HFFc6 (cell line): ENCODE results near the gene EGR1. TPM values are rescaled to one million over a fixed set of nuclear protein-coding genes. Genes with fewer than 3 reads are reported as not detected.

Experiments used
- DNase-seq: peaks from one replicate; pipeline ENCODE4 v3.0.0-alpha.2; 2018
- H3K27ac Mint-ChIP-seq: 2 replicates; pipeline ENCODE4 v1.8.0; 2020; ENCODE audit warnings: mild to moderate bottlenecking, mixed read lengths
- H3K27me3 Mint-ChIP-seq: 2 replicates; pipeline ENCODE4 v1.8.0; 2021; ENCODE audit warnings: mild to moderate bottlenecking, moderate library complexity, mixed read lengths; ENCODE audit not compliant: insufficient read depth
- H3K36me3 Mint-ChIP-seq: 2 replicates; pipeline ENCODE4 v1.8.0; 2021; ENCODE audit warnings: low read depth, mixed read lengths
- H3K4me1 Mint-ChIP-seq: 2 replicates; pipeline ENCODE4 v1.8.0; 2020; ENCODE audit warnings: low read depth, mixed read lengths
- H3K4me3 Mint-ChIP-seq: 2 replicates; pipeline ENCODE4 v1.8.0; 2020; ENCODE audit warnings: mild to moderate bottlenecking, moderate library complexity, mixed read lengths
- H3K9me3 Mint-ChIP-seq: 2 replicates; pipeline ENCODE4 v1.8.0; 2020; ENCODE audit warnings: mild to moderate bottlenecking, mixed read lengths
- CTCF ChIP-seq: fragments of 200-600 bp; sonication (generic); IDR thresholded peaks from 2 replicates; pipeline ENCODE4 v1.5.0; 2021; ENCODE audit warnings: antibody characterized with exemption, mild to moderate bottlenecking
- total RNA-seq, 6 experiments: library from RNA; stranded (reverse); fragmentation: NEBNext Ultra II Directional; extraction: Animal tissue kit (Norgen Biotek cat#: 25700); gene quantifications; 2 replicates in 1 of 6; 3 replicates in 5 of 6; pipeline ENCODE4 v1.2.3, GENCODE V29; 2021

EGR1 gene
- total RNA-seq, 6 experiments from 2014 or later, result 58.3 to 156 (median 135) TPM

GRCh38 chr5:138444774-138445546 is 20.3 kb upstream of the EGR1 start:
- Mint-ChIP-seq H3K4me1 (peaks cover 17% of the 10 kb centered on the region), H3K9me3 (no peaks in the 10 kb centered on the region), H3K27me3 (peaks cover 8% of the 10 kb centered on the region), H3K36me3 (peaks cover 5% of the 10 kb centered on the region), H3K4me3 (no peak overlapping the region), H3K27ac (no peak overlapping the region)
- TF ChIP-seq CTCF, result no peak
- no peak for DNase-seq

GRCh38 chr5:138445547-138446271 is 19.6 kb upstream of the EGR1 start:
- Mint-ChIP-seq H3K4me3 (no peak overlapping the region), H3K9me3 (no peaks in the 10 kb centered on the region), H3K4me1 (peaks cover 16% of the 10 kb centered on the region), H3K27ac (no peak overlapping the region), H3K27me3 (peaks cover 7% of the 10 kb centered on the region), H3K36me3 (peaks cover 5% of the 10 kb centered on the region)
- DNase-seq, result no peak
- no peak for TF ChIP-seq CTCF

GRCh38 chr5:138448070-138448469 is 17.2 kb upstream of the EGR1 start:
- Mint-ChIP-seq H3K9me3 (no peaks in the 10 kb centered on the region), H3K4me1 (peaks cover 16% of the 10 kb centered on the region), H3K27me3 (peaks cover 11% of the 10 kb centered on the region), H3K27ac (peak overlapping the region; percentile 25; the same call in 1 of the 2 replicates), H3K4me3 (no peak overlapping the region), H3K36me3 (no peaks in the 10 kb centered on the region)
- TF ChIP-seq CTCF, result no peak
- DNase-seq, result no peak

- no peak for TF ChIP-seq CTCF
- DNase-seq, result peak; percentile 44
- peaks cover 16% of the 10 kb centered on the region for H3K4me1 Mint-ChIP-seq
- H3K36me3 Mint-ChIP-seq, result no peaks in the 10 kb centered on the region
- no peaks in the 10 kb centered on the region for H3K9me3 Mint-ChIP-seq
- peak overlapping the region; percentile 49 for H3K27ac Mint-ChIP-seq
- H3K27me3 Mint-ChIP-seq, result peaks cover 11% of the 10 kb centered on the region
- H3K4me3 Mint-ChIP-seq, result no peak overlapping the region
Measured at GRCh38 chr5:138448481-138449398, 16.5 kb upstream of the EGR1 start.

- TF ChIP-seq CTCF, result peak; percentile 97
- H3K4me3 Mint-ChIP-seq, result peak overlapping the region; percentile 69; the same call in 1 of the 2 replicates
- peaks cover 12% of the 10 kb centered on the region for H3K27me3 Mint-ChIP-seq
- no peaks in the 10 kb centered on the region for H3K9me3 Mint-ChIP-seq
- no peaks in the 10 kb centered on the region for H3K36me3 Mint-ChIP-seq
- peak; percentile 72 for DNase-seq
- H3K27ac Mint-ChIP-seq, result peak overlapping the region; percentile 51; the same call in 1 of the 2 replicates
- H3K4me1 Mint-ChIP-seq, result peaks cover 16% of the 10 kb centered on the region
Measured at GRCh38 chr5:138449501-138450239, 15.6 kb upstream of the EGR1 start.
